Ovary (tissue), 3 donors: Measurements from ENCODE around the gene DPRX.

Experiments
- CTCF ChIP-seq, 3 donors: fragments of 450-650 bp in 2 of 3; fragments of 200-600 bp in 1 of 3; IDR thresholded peaks; one replicate each; pipeline versions ENCODE4 v1.5.1 to v1.8.0; 2016 to 2022; ENCODE audit warnings: antibody characterized with exemption in 3 of 3, mild to moderate bottlenecking in 1 of 3
- EP300 ChIP-seq: sonication (generic); formaldehyde crosslinking; IDR thresholded peaks from one replicate; pipeline ENCODE4 v1.6.1; 2017; ENCODE audit warnings: antibody characterized with exemption
- donor health status: DM: no; HTN: no; CAD: no.

DNA sequence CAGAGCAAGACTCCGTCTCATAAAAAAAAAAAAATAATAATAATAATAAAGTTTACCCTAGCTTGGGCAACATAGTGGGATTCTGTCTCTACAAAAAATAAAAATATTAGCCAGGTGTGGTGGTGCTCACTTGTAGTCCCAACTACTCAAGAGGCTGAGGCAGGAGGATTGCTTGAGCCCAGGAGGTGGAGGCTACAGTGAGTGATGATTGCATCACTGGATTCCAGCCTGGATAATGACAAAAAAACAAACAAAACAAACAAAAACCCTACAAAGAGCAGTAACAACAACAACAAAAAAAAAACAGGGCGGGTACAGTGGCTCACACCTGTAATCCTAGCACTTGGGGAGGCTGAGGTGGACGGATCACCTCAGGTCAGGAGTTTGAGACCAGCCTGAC is 48.6 kb upstream of the DPRX start:
- TF ChIP-seq CTCF (IDR thresholded peaks at IDR 0.05) (no peak), EP300 (no peak)
